SU-DHL-6 (cell line): ENCODE measurements around the gene C8G.

Experiments
- EZH2phosphoT487 ChIP-seq: fragments of 200-600 bp; sonication (generic), shearing (Covaris generic); conservative IDR thresholded peaks from 2 replicates; pipeline ENCODE4 v1.6.1; 2018; ENCODE audit warnings: mild to moderate bottlenecking, antibody characterized with exemption, low read length, moderate library complexity, mixed read lengths
- TF ChIP-seq, protein P1 (sequence below): fragments of 200-600 bp; sonication (generic); IDR thresholded peaks from one replicate; pipeline ENCODE4 v1.5.1; 2017; ENCODE audit warnings: antibody characterized with exemption, mild to moderate bottlenecking, low read length, moderate library complexity; ENCODE audit not compliant: insufficient read depth, poor library complexity, severe bottlenecking

DNA sequence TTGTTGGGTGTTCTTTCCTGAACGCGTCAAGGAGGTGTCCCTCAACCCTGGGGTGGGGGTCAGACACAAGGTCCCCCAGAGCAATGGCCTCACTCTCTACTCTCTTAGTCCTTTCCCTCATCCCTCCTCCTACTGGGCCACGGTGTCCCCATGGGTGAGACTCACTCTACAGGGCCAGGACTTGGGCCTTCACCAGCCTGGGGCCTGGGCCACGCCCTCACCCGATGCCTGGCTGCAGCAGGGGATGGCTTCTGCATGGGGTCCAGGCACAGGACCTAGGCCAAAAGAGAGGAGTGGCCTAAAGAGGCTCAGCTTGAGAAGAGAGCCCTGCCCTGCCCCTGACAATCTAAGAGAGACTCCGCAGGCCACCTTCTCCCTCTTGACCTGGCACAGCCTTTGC is 12.9 kb downstream of the C8G start:
- TF ChIP-seq, protein P1, sequence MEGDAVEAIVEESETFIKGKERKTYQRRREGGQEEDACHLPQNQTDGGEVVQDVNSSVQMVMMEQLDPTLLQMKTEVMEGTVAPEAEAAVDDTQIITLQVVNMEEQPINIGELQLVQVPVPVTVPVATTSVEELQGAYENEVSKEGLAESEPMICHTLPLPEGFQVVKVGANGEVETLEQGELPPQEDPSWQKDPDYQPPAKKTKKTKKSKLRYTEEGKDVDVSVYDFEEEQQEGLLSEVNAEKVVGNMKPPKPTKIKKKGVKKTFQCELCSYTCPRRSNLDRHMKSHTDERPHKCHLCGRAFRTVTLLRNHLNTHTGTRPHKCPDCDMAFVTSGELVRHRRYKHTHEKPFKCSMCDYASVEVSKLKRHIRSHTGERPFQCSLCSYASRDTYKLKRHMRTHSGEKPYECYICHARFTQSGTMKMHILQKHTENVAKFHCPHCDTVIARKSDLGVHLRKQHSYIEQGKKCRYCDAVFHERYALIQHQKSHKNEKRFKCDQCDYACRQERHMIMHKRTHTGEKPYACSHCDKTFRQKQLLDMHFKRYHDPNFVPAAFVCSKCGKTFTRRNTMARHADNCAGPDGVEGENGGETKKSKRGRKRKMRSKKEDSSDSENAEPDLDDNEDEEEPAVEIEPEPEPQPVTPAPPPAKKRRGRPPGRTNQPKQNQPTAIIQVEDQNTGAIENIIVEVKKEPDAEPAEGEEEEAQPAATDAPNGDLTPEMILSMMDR = no peak
- no peak for TF ChIP-seq EZH2phosphoT487
